Activated T-helper 9 cell treated with anti-CD3 and anti-CD28 coated beads, Interleukin-2, amount 50 U/mL, for 16 hours (primary cell): Measurements from ENCODE around the gene GSPT1.
"Not testable (repeated sequence)": the region's sequence is repeated elsewhere in the genome, so short reads cannot be mapped to it uniquely, and the experiment has no call there.

Source experiments
- DNase-seq: peaks from one replicate; pipeline ENCODE4 v3.0.0-alpha.2; 2020; ENCODE audit warnings: low read depth

GSPT1 gene

DNA sequence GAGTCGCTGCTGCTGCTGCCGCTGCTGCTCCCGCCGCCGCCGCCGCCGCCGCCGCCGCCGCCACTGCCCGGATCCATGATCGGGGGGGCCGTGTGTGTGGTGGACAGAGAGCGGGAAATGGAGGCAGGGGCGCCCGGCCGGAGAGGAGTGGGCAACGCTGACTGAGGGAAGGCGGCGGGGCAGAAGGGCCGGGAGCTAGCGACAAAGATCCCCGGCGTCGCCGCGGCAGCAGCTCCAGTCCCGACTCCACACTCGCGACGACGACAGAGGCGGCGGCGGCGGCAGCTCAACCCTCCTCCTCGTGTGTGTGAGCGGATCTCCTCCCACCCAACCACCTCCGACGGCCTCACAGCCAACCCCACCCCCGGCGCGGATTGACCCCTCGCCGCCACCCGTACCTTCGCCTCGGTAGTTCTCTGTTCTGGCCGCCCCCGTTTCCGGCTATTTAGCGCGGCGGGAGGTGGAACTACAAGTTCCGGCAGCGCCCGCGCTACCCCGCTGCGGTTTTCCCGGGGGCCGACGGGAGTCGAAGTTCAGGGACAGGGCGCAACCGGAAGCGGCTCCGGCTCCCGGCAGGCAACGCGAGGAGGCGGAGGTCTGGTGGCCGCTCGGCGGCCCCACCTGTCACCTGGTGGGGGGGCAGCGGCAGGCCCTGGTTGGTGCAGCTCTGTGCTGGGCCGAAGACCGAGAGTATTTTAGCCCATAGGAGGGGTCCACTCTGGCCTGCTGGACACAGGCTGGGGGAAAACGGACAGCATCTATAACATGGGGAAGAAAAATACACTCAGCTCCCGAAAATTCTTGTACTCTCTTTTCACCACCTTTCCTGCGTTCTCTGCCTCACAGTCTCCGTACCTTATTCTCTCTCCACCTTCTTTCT lies at the start of gene GSPT1:
Gene GSPT1, minus strand, starts transcription at position 313 of the 880 bp plus-strand sequence. Its CDS starts 236 bp downstream, at position 77.
- peak; percentile 99 for DNase-seq

DNA sequence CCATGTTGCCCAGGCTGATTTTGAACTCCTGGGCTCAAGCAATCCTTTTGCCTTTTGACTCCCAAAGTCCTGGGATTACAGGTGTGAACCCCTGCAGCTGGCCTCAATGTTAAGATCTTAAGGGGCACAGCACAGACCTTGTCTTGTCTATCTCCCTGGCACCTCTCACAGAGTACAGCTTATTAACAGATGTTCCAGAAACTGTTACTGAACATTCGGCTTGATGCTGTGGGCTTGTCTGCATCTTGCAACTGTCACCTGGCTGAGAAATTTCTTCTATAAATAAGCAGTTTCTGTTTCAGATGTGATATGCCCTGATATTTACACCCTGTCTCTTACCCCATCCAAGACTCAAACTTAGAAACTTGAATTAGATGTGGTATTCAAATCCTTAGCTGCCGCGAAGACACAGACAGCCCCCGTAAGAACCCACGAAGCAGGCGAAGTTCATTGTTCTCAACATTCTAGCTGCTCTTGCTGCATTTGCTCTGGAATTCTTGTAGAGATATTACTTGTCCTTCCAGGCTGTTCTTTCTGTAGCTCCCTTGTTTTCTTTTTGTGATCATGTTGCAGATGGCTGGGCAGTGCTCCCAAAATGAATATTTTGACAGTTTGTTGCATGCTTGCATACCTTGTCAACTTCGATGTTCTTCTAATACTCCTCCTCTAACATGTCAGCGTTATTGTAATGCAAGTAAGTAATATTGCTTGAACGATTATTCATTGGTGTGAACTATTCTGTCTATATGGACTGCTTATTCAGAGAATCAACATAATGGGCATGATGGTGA lies 49.2 kb upstream of the GSPT1 start, which contains the start of gene TNFRSF17:
Gene TNFRSF17, plus strand, starts transcription at position 450 of the 791 bp plus-strand sequence. Its CDS starts 115 bp downstream, at position 565.
- DNase-seq: no peak

DNA sequence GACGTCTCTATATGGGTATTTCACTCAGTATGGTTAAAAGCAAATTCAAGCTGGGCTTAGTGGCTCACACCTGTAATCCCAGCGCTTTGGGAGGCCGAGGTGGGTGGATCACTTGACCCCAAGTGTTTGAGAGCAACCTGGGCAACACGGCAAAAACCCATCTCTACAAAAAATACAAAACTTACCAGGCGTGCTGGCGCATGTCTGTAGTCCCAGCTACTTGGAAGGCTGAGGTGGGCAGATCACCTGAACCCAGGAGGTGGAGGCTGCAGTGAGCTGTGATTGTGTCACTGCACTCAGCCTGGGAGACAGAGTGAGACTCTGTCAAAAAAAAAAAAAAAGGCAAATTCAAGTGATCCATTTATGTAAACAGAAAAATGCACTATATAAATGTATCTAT lies 48.0 kb upstream of the GSPT1 start:
- DNase-seq: no peak

DNA sequence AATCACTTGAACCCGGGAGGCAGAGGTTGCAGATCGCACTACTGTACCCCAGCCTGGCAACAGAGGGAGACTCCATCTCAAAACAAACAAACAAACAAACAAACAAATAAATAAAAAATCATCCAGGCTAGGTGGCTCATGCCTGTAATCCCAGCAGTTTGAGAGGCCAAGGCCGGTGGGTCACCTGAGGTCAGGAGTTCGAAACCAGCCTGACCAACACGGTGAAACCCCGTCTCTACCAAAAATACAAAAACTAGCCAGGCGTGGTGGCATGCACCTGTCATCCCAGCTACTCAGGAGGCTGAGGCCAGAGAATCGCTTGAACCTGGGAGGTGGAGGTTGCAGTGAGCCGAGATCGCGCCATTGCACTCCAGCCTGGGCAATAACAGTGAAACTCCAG lies 47.2 kb upstream of the GSPT1 start:
- not testable (repeated sequence) for DNase-seq

DNA sequence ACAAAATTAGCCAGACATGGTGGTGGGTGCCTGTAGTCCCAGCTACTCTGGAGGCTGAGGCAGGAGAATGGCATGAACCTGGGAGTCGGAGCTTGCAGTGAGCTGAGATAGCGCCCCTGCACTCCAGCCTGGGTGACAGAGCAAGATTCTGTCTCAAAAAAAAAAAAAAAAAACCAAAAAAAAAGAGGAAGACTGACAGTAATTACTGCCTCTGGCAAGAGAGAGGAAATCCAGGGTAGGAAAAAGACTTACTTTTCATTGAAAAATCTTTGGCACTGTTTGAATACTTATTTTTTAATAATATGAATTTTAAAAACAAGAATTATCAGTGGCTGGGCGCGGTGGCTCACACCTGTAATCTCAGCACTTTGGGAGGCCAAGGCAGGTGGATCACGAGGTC lies 46.7 kb upstream of the GSPT1 start:
- not testable (repeated sequence) for DNase-seq

DNA sequence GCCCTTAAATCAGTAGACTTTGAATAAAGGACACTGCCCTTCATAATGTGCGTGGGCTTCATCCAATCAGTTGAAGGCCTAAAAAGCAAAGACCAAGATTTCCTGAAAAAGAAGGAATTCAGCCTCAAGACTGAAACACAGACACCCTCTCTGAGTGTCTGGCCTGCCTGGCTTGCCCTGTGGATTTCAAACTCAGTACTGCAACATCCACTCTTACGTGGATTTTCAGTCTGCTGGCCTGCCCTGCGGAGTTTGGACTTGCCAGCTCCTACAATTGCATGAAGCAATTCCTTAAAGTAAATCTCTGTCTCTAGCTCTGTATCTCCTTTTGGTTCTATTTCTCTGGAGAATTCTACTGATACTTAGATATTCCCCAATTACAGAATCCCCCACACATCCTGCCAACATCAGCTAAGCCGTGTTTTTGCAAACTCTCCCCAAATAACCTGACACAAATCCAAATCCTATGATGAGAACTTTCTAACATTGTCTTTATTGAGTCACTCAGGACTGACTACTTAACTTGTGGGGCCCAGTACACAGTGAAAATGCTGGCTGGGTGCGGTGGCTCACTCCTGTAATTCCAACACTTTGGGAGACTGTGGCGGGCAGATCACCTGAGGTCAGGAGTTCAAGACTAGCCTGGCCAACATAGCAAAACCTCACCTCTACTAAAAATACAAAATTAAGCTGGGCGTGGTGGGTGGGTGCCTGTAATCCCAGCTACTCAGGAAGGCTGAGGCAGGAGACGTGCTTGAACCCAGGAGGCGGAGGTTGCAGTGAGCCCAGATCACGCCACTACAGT lies 42.0 kb upstream of the GSPT1 start:
- DNase-seq: no peak

DNA sequence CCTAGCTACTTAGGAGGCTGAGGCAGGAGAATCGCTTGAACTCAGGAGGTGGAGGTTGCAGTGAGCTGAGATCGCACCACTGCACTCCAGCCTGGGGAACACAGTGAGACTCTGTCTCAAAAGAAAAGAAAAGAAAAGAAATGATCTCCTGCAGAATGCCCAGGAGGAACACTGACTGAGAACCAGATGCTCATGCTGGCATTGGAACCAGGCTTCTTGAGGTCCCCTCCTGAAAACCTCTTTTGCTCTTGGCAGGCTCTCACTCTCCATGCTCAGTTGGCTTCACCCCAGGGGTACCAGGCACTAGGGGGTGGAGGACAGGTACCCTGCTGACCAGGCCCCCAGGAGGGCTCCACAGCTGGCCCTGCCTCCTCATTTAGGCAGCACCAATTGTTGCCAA lies 40.8 kb upstream of the GSPT1 start:
- DNase-seq: no peak

DNA sequence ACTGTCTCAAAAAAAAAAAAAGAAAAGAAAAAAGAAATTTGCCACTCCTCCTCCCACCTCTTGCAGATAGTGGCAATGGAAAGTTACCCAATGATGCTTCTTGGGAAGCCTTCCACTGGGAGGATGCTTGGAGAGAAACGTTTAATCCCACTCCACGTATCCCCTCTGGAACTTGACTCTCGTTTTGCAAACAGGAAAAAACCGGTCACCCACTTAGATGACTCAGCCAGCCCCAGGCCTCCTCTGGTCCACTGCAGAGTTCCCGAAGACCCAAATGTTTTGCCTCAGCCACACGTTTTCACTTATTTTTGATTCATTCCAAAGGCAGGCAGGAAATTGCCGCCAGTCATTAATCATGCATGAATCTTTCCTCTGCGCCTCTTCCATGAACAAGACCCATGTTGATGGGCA lies 40.0 kb upstream of the GSPT1 start:
- DNase-seq: no peak

DNA sequence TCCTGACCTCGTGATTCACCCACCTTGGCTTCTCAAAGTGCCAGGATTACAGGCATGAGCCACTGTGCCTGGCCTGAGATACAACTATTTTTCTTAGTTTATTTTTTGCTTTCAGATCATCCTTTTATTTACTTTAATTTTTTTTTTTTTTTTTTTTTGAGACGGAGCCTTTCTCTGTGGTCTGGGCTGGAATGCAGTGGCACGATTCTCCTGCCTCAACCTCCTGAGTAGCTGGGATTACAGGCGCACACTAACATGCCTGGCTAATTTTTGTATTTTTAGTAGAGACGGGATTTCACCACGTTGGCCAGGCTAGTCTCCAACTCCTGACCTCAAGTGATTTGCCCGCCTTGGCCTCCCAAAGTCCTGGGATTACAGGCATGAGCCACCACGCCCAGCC lies 37.8 kb upstream of the GSPT1 start:
- DNase-seq: not testable (repeated sequence)

DNA sequence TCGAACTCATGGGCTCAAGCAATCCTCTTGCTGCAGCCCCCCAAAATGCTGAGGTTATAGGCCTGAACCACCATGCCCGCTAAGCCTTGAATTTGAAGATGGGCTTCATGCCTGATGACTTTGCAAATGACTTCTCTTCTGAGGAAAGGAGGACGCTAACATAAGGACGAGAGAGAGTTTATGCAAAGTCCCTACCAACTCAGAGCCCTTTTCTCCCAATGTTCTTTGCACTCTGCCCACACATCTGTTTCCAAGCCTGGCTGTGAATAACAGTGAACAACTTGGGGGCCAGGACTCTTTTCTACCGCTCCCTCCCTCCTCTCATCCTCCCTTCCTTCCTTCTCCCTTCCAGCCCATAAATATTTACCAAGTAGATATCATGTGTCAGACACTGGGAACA lies 34.6 kb upstream of the GSPT1 start:
- no peak for DNase-seq

DNA sequence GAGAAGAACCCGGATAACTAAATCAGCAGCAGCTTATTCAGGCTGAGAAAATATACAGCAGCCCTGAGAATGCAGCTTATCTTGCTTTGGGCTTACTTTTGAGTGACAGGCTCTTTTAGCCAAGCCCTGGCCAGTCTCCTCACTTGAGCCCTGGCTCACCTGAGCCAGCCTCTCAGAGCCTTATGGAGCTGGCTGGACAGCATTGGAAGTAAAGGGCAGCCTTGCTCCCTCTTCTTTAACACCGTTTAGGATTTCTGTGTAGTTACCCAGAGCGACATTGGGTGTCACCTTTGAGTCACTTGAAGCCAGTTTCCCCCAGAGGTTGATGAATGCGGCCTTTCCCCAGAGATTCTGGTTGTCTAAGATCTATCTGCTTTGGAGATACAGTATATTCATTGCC lies 33.8 kb upstream of the GSPT1 start:
- DNase-seq: no peak

DNA sequence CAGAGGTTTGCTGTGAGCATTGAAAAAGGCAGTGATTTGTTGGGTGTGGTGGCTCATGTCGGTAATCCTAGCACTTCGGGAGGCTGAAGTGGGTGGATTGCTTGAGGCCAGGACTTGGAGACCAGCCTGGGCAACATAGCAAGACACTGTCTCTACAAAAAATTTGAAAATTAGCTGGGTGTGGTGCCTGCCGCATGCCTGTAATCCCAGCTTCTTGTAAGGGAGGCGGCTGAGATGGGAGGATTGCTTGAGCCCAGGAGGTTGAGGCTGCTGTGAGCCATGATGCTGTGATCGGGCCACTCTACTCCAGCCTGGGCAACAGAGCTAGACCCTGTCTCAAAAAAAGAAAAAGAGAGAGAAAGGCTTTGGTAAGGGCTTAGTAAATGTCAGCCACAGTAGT lies 33.1 kb upstream of the GSPT1 start:
- DNase-seq: no peak

DNA sequence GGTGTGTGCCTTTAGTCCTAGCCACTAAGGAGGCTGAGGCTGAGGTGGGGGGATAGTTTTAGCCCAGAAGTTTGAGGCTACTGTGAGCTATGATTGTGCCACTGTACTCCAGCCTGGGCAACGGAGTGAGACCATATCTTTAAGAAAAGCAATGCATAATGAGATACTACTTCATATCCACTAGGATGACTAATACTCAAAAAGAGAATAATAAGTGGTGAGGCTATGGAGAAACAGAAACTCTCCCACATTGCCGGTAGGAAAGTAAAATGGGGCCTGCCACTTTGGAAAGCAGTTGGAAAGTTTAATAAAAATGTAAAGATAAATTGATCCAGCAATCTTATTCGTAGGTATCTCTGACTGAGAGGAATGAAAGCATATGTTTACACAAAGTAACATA lies 30.7 kb upstream of the GSPT1 start:
- no peak for DNase-seq

DNA sequence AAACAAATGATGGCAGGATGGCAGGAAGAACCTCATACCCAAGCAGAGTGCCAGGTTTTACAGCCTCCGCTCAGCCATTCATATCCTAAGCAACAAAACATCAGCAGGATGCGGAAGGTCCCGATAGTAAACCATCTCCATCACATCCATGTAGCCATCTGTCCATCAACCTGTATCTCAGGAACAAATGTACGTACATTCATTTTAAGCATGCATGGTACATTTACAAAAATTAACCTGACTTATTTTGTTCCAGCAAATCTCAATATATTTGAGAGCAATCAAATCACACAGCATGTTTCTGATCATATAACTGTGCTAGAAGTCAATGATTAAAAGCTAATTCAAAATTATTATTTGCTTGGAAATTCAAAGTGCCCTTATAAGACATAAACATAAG lies 26.2 kb upstream of the GSPT1 start, which contains the start of gene NPIPB2:
Gene NPIPB2, minus strand, starts transcription at position 101 of the 400 bp plus-strand sequence. Its CDS starts 0 bp downstream, at position 101.
- DNase-seq: not testable (repeated sequence)

DNA sequence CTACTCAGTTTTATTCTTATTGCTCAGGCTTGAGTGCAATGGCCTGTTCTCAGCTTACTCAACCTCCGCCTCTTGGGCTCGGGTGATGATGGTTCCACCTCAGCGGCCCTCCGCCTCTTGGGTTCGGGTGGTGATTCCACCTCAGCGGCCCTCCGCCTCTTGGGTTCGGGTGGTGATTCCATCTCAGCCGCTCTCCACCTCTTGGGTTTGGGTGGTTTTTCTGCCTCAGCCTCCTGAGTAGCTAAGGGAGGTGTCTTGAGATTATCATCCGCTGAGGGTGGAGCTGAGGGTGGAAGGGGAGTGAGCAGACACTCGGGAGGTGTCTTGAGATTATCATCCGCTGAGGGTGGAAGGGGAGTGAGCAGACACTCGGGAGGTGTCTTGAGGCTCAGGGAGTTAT lies 11.6 kb upstream of the GSPT1 start:
- DNase-seq: not testable (repeated sequence)

DNA sequence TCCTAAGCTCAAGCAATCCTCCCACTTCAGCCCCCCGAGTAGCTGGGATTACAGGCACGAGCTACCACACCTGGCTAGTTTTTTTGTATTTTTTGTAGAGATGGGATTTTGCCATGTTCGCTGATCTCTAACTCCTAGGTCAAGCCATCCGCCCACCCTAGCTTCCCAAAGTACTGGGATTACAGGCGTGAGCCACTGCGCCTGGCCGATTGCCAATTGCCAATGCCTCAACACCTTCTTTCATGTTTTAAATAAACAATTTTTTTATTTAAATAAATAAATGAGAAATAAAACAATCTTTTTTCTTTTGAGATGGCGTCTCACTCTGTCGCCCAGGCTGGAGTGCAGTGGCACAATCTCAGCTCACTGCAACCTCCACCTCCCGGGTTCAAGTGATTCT lies 8.3 kb upstream of the GSPT1 start:
- DNase-seq: not testable (repeated sequence)

DNA sequence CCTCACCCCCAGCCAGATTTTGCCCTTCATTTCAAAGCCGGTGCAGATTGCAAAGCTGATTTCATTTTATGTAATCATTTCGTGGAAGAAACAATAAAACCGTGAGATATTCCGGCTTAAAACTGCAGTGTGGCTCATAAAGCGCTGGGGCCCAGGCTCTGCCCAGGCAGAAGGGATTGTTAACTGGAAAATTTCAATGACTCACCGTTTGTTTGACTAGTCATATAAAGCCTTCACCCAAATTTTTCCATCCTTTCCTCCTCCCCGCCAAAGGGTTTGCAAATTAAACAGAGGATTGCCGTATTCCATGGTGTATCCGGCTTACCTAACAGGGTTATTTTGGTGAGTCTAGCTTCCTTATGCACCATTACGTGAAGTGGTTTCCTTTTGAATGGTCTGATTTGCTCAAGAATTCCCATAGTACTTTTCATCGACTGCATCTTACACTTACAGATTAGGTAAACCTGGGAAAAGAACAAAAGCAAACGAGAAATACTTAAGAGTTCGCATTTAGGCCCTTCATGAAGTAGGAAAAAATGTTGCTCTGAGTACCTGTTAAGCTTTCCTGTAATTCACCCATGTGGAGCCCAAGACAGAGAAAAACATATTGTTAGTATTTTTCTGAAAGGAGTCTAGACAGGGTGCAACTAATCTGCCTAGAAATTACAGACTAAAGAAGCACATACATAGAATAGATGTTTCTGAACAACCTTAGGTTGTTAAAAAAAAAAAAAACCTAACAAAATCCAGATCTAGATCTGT lies 949 bp upstream of the GSPT1 start:
- no peak for DNase-seq

DNA sequence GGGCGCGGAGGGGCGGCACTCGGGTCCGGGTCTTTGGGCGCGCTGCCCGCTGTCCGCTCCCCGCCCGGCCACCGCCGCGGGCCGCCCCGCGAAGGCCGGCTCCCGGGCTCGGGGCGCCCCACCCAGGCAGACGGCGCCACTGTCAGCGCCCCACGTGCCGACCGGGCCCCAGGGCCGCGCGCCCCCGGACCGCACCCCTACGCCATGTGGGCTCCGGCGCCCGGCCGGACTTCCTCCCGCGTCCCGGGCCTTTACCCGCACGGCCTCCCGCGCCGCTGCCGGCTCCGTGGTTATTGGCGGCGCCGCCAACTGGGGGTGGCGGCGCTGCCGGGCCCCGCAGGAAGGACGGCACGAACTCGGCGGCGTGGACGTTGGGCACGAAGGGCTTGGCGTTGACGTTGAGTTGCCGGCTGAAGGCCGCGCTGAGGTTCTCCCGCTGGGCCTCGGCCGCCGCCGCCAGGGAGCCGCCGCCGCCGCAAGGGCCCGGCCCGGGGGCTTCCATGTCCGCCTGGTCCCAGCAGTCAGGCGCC lies 577 bp downstream of the GSPT1 start:
- peak; percentile 31 for DNase-seq

DNA sequence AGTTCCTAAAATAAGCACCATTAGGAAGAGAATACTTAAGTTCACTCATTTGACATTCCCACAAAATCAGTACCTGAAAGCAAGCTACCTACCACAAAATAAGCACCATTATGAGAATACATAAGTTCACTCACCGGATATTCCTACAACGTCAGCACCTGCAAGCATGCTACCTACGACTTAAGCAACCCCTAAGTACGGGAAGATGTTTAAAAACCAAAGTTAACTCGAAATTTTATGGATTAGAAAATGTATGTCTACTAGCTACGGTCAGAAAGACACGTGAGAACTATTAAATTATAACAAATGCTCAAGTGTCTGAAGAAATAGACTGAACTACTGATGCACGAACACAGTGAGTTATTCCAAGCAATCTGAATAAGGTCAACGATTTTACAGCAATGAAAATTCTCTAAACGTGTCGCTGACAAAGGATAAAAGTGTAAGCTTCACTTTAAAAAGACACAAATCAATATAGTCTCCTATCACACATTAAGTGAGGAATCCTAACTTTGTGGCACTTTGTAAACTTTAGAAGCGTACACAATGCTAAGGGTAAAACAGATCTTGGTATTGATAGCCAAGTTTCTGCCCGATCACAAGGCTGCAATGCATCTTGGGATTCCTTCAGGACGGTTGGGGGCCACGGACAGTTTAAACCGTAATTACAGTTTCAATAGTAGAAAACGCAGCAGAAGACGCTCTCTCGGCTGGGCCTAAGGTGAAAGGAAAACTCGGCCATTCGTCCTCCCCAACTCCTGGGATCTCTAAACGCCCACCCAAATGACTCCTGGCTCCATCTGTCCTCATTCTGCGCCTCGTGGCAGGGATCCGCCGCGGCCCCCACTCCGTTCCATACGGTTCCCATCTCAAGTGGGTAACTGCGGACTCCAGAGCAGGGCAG lies 1.3 kb downstream of the GSPT1 start:
- DNase-seq: peak; percentile 6
